Raji (cell line): ENCODE data around the gene COMP.

Source experiments
- POLR2A ChIP-seq: IDR thresholded peaks from 2 replicates; pipeline ENCODE4 v1.6.1; 2011; ENCODE audit warnings: low read depth, low read length, control low read depth; ENCODE audit not compliant: insufficient read depth

COMP gene

DNA sequence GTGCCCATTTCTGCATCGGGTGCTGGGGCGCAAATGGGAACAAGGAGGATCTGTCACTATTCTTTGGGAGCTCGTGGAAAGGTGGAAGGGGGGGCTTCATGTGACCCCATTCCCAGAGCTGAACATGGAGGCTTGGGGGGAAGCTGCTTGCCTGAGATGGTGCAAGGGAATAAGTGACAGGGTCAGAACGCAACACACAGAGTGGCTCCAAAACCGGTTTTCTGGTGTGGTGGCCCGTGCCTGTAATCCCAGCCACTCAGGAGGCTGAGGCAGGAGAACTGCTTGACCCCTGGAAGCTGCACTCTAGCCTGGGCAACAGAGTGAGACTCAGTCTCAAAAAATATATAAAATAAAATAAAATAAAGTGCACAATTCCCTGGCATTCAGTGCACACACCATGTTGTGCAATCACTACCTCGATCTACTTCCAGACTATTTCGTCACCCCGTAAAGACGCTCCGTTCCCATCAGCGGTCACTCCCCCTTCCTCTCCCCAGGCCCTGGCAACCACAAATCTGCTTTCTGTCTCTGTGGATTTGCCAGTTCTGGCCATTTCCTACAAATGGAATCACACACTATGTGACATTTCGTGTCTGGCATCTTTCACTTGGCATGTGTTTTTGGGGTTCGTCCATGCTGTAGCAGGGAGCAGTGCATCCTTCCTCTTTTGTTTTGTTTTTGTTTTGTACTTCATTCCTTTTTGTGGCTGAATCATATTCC lies 18.2 kb upstream of the COMP start:
- no peak for TF ChIP-seq POLR2A

DNA sequence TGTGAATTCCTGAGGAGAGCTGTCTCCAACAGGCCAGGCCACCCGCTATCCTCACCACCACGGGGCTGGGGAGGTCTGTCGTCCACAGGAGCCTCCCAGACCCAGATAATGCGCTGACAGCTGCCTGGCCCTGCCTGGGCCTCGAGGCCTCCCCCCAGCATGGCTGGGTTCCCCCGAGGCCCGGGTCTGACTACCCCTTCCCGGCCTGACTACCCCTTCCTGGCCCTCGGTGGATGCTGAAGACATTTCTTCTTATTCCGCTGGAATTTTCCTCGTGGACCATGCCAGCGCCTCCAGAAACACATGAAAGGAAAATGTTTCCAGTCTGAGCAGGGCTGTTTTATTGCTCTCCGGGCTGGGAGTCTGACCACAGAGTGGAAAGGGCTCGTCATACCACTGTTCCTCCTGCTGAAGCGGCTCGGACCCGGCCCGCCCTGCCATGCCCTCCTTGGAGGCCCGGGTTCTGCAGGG lies 16.8 kb upstream of the COMP start:
- TF ChIP-seq POLR2A = no peak

DNA sequence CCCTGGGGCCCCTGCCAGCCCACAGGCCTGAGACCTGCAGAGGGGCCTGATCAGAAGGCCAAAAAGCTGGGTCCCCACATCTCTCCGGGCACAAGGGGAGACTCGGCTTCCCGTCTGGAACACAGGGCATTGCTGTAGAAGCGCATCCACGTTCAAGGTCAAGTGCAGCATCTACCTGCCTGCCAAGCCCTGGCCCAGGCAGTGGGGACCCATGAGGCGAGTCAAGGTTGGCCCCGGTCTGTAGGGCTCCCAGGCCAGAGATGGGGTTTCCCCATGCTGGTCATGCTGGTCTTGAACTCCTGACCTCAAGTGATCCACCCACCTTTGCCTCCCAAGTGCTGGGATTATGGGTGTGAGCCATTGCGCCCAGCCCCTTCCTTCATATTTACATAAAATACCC lies 13.5 kb upstream of the COMP start:
- no peak for TF ChIP-seq POLR2A

DNA sequence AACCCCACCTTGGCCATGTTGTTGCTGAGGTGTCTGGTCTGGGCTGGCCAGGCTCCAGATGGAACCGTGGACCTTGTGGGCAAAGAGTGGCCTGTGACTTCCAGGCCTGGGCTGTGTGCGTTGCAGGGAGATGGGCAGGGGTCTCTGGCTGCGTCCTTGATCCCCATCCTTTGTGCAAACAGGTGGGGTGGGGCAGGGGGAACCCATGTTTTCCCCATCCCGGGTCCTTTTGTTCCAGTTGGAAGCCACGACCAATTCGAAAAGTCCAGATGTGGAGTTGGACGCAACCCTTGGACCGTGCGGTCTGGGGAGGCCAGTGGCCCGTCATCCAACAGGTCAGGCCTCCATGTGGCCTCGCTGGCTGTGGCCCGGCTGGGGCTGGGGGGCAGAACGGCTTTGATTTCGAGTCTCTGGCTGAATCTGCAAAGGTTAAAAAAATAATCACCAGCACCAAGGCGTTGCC lies 13.1 kb upstream of the COMP start:
- TF ChIP-seq POLR2A = no peak

DNA sequence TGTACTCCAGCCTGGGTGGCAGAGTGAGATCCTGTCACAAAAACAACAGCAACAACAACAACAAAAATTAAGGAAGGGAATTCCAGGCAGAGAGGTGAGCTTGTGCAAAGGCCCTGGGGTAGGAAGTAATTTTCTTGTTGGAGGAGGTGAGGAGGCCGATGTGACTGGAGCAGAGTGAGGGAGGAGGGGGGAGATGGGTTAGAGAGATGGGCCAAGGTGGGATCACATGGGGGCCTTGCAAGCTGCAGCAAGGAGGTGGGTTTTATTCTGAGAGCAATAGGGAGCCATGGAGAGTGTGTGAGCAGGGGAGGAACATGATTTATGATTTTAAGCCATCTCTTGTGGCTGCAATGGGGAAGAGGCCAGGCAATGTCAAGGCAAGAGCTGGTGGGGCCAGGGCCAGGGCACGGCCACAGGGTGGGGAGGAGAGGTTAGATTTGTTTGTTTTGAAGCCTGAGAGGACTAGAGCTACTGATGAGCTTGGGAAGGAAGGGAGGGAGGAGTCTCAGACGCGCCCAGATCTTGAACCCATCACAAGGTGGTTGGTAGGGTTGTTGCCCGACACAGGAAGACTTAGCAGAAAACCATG lies 12.5 kb upstream of the COMP start:
- TF ChIP-seq POLR2A = no peak

DNA sequence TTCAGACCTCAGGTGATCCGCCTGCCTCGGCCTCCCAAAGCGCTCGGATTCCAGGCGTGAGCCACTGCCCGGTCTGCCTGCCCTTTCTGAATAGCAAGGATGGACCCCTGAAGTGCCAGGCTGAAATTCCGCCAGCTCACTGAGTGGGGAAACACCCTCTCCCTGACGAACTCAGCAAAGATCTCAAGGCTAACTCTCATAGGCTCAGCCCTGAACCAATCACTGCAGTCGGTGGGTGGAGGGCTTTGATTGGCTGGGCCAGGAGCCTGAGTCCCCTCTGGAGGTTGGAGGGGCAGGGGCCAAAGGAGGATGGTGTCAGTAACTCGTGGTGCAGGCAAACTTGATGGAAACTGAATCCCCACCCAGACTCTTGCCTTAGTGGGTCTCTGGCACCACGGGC lies 11.2 kb upstream of the COMP start:
- no peak for TF ChIP-seq POLR2A

DNA sequence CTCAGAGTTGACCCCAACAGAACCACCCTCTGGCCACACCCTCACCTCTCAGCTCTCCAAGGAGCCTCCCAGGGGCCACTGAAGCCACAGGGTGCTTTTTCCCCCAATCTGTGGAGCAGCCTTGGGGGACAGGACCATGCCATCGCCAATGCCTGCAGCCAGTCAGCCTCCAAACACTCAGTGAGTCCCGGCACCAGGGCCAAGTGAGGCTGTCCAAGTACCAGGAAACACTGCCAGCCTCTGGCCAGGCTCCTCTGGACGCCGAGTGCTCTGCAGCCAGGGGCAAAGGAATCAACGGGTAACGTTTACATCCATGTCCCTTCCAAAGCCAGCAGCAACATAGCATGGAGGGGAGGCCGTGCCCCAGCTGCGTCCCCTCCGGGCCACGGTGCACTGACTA lies 9.5 kb upstream of the COMP start:
- no peak for TF ChIP-seq POLR2A

DNA sequence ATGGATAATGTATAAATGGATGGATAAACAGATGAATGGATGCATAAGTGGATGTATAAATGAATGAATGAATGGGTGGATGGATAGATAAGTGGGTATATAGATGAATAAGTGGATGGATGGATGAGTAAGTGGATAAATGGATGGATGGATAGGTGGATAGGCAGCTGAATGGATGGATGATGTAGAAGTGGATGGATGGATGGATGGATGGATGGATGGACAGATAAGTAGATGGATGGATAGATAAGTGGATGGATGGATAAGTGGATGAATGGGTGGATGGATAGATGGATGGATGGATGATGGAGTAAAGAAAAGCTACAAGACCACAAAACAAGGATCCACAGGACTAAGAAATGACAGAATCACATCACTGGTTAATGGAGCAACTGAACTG lies 9.0 kb upstream of the COMP start:
- TF ChIP-seq POLR2A = no peak

DNA sequence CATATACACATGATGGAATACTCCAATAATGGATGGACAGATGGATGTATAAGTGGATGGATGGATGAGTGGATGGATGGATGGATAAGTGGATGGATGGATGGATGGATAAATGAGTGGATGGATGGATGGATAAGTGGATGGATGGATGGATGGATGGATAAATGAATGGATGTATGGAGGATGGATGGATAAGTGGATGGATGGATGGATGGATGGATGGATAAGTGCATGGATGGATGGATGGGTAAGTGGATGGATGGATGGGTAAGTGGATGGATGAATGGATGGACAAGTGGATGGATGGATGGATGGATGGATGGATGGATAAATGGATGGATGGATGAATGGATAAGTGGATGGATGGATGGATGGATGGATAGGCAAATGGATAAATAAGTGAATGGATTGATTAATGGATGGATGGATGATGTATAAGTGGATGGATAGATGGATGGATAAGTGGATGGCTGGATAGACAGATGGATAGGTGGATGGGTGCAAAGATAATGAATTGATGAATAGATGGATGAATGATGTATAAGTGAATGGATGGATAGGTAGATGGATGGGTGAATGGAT lies 8.4 kb upstream of the COMP start:
- no peak for TF ChIP-seq POLR2A

DNA sequence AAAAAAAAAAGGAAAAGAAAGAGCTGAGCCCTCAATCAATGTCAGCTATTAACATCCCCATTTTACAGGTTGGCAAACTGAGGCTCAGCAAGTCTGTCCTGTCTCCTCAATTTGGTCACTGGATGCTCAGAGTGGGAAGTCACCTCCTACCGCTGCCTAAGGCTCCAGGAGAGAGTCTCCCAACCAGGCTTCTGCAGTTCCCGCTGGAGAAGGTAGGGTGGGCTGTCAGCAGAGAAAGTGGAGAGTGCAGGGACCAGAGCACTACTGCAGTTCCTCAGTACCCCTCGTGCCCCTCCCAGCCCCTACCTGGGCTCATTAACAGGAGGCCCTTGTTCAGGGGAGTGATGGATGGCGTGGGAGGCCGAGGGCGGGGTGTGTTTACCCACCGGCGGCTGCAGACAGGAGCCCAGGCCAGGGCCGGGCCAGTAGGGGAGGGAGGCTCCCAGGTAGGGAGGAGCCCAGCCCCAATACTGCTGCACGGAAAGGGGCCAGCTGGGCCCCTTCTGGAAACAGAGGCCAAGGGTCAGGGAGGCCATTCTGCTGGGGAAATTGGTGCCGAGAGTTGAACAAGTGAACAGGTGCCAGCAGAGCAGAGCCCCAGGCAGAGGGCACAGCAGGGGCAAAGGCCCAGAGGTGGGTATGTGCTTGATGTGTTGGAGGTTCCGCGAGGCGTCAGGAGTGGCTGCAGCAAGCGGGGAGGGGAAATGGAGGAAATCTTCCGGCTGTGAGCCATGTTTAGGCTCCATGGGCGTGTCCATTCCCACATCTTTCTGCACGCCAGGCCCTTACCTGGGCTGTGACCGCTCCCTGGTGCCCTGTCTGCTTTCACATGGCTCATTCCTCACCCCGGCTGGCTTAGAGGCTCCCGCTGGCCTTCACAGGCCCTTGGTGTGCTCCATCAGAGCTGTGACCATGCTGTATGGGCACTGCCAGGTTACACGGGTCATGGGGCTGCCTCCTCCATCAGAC lies 7.6 kb upstream of the COMP start:
- TF ChIP-seq POLR2A = no peak

DNA sequence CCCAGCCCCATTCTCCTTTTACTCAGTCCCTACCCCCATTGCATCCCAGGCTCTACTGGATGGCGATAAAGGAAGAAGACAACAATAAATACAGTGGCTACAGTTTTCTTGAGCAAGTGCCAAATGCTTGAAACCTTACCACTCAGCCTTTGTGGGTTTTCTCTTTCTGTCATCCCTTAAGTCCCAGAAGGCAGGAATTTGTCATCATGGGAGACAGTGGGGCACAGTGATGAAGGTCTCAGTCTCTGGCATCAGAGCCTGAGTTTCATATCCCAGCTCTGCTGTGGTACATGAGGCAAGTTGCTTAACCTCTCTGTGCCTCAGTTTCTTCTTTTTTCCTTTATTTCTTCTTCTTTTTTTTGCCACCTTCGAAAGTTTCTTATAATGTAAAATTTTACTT lies 5.1 kb upstream of the COMP start:
- TF ChIP-seq POLR2A = no peak

DNA sequence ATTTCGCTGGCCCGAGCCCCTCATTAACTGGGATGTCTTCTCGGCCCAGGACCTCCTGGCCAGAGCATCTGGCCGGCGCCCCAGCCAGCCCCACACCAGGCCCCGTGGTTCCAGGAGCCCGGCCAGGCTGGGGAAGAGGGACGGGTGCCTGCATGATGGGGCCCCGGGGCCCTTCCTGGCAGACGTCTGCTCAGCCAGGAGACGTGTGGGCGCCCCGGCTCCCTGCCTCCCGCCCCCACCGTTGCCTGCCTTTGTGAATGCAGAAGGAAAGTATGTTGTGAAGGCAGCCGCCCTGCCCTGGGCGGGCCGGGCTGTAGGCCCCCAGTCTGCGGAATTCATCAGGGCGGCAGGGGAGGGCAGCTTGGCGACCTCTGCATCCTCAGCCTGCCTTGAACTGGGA lies 4.4 kb upstream of the COMP start:
- no peak for TF ChIP-seq POLR2A

DNA sequence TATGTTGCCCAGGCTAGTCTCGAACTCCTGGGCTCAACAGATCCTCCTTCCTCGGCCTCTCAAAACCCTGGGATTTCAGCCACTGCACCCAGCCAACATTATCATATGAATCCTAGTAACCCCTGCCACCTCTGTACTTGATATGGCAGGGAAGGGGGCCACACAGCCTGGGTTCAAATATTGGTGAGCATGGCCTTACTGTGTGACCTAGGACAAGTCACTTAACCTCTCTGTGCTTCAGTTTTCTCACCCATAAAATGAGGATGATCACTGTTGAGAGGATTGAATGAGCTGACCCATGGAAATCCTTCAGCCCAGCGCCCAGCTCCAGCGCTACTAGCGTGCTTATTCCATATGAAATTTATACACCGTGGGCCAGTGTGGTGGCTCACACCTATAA lies 3.6 kb upstream of the COMP start:
- no peak for TF ChIP-seq POLR2A

DNA sequence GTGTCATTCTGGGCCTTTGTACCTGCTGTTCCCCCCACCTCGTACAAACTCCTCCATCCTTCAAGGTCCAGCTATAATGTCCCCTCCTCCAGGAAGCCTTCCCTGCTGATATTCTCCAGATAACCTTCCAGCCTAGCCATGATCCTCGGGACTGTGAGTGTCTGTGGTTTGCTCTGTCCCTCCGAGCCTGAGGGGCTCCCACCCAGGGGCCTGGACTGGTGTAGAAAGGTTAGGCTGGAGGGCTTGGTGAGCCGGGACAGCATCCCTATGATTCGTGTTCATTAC lies 2.9 kb upstream of the COMP start:
- no peak for TF ChIP-seq POLR2A
